BJ (cell line): ENCODE measurements around the gene KRTAP10-10. TPM values are rescaled to one million over a fixed set of nuclear protein-coding genes. Genes with fewer than 3 reads are reported as not detected.

ENCODE experiments used
- CTCF ChIA-PET: fragments of 350-600 bp; formaldehyde crosslinking; extraction: SDS; loops from one replicate; lab custom pipeline; 2021; ENCODE audit warnings: antibody characterized with exemption, inconsistent platforms; lab: Yijun Ruan, JAX
- POLR2A ChIA-PET: fragments of 300-600 bp; sonication (Branson Sonifier 250); formaldehyde crosslinking; extraction: SDS; loops from one replicate; lab custom pipeline; 2021; ENCODE audit warnings: antibody characterized with exemption; lab: Charles Lee
- DNase-seq: peaks from one replicate; pipeline ENCODE4 v3.0.0-alpha.2; 2011; ENCODE audit warnings: low read depth
- H3K27me3 ChIP-seq: 2 replicates; pipeline ENCODE4 v1.6.0; 2011; ENCODE audit warnings: low read length; ENCODE audit not compliant: control insufficient read depth, insufficient read depth
- H3K36me3 ChIP-seq: 2 replicates; pipeline ENCODE4 v1.5.1; 2011; ENCODE audit warnings: low read length; ENCODE audit not compliant: control insufficient read depth, insufficient read depth
- H3K4me3 ChIP-seq: 2 replicates; pipeline ENCODE4 v1.5.1; 2011; ENCODE audit warnings: low read depth, mild to moderate bottlenecking, control low read depth, low read length
- CTCF ChIP-seq: IDR thresholded peaks from 2 replicates; pipeline ENCODE4 v1.5.1; 2011; ENCODE audit warnings: low read depth, mild to moderate bottlenecking, control low read depth, inconsistent platforms, low read length, moderate library complexity; ENCODE audit not compliant: insufficient read depth
- polyA plus RNA-seq: library from polyadenylated mRNA; depleted of rRNA; stranded (reverse); fragments of >200 nt; gene quantifications from 2 replicates; pipeline ENCODE4 v1.2.3, GENCODE V29; 2011

Gene KRTAP10-10
- polyA plus RNA-seq, 1 experiment, result not detected

GRCh38 chr21:44681152-44681551 is 44.0 kb downstream of the KRTAP10-10 start:
- POLR2A ChIA-PET, result no interaction called here
- H3K27me3 ChIP-seq, result peaks cover 2% of the 10 kb centered on the region; the same call in 1 of the 2 replicates
- no peaks in the 10 kb centered on the region for H3K36me3 ChIP-seq
- CTCF ChIA-PET, result no interaction called here
- no peak for TF ChIP-seq CTCF
- no peak overlapping the region for H3K4me3 ChIP-seq
- DNase-seq, result no peak

GRCh38 chr21:44681861-44682579 is 44.9 kb downstream of the KRTAP10-10 start, which contains the start of gene KRTAP12-1:
KRTAP12-1 (minus strand) TSS chr21:44682163; CDS start chr21:44682123, 40 bp downstream.
- Histone ChIP-seq H3K4me3 (no peak within 1 kb of the TSS), H3K27me3 (peaks cover 3% of the 10 kb centered on the region), H3K36me3 (no peaks in the 10 kb centered on the region)
- ChIA-PET CTCF (no interaction called here), POLR2A (no interaction called here)
- DNase-seq, result no peak
- TF ChIP-seq CTCF, result no peak

GRCh38 chr21:44682580-44683151 is 45.5 kb downstream of the KRTAP10-10 start:
- DNase-seq, result no peak
- Histone ChIP-seq H3K36me3 (no peaks in the 10 kb centered on the region), H3K27me3 (peaks cover 7% of the 10 kb centered on the region), H3K4me3 (no peak overlapping the region)
- ChIA-PET CTCF (interaction anchor here (1.1 kb wide), 1 partner anchor 18 kb away, joined by 3 read pairs; no protein-coding TSS in a partner anchor), POLR2A (no interaction called here)
- no peak for TF ChIP-seq CTCF

DNA sequence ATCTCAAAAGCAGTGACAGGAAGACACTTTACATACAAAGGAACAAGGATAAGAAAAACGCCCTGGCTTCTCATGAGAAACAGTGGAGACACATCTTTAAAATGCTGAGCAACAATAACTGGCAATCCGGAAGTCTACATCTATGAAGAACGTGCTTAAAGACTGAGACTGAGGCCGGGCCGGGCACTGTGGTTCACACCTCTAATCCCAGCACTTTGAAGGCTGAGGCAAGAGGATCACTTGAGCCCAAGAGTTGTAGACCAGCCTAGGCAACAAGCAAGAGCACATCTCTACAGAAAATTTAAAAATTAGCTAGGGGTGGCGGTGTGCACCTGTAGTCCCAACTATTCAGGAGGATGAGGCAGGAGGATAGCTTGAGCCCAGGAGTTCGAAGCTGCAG is 46.9 kb downstream of the KRTAP10-10 start:
- CTCF ChIA-PET, result interaction anchor here (1.1 kb wide), 1 partner anchor 20 kb away, joined by 3 read pairs; no protein-coding TSS in a partner anchor

More for the DNA sequence above, 46.9 kb downstream of the KRTAP10-10 start:
- H3K36me3 ChIP-seq, result no peaks in the 10 kb centered on the region
- DNase-seq, result no peak
- POLR2A ChIA-PET, result no interaction called here
- H3K27me3 ChIP-seq, result peaks cover 8% of the 10 kb centered on the region
- no peak overlapping the region for H3K4me3 ChIP-seq
- no peak for TF ChIP-seq CTCF
